IPS-18c (cell line): ENCODE results near the gene KCNG2.
A peak's percentile ranks its signal among the peaks of the same experiment; 100 is the strongest.

Source experiments
- H3K4me3 ChIP-seq: 2 replicates; pipeline ENCODE4 v1.7.0; 2013; ENCODE audit warnings: low read depth, mild to moderate bottlenecking, low read length, moderate library complexity; ENCODE audit not compliant: insufficient read depth
- H3K9me3 ChIP-seq: one replicate; pipeline ENCODE4 v1.6.1; 2013; ENCODE audit warnings: mild to moderate bottlenecking, low read length, moderate library complexity; ENCODE audit not compliant: control insufficient read depth, insufficient read depth

KCNG2 gene

DNA sequence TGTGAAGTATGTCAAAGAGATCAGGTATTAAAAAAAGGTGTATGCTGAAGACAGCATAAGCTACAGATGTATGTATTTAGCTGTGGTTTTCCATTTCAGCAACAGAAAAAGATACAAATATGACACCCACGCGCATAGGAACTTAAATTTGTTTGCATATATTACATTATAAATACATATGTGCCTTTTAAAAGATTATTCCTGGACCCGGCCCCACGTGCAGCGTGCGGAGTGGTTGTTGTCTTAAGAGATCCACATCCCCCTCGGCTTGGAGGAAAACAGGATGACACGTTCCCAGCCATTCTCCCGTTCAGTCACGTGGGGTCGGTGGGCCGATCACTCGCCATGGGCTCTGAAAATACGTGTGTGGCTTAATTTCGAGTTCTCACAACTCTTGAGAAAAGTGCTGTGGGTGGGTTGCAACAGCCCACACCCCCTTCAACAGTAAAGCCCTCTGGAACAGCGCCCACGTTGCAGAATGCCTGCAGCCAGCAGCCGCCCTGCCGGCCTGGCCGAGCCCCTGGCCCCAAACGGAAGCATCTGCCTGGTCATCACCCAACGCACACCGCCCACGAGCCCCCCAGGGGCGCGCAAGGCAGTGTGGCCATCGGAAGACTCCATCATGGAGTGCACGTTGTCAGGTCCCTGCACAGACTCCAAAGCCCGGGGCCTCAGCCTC lies 18.6 kb upstream of the KCNG2 start:
- Histone ChIP-seq H3K4me3 (no peak overlapping the region), H3K9me3 (no peaks in the 10 kb centered on the region)

DNA sequence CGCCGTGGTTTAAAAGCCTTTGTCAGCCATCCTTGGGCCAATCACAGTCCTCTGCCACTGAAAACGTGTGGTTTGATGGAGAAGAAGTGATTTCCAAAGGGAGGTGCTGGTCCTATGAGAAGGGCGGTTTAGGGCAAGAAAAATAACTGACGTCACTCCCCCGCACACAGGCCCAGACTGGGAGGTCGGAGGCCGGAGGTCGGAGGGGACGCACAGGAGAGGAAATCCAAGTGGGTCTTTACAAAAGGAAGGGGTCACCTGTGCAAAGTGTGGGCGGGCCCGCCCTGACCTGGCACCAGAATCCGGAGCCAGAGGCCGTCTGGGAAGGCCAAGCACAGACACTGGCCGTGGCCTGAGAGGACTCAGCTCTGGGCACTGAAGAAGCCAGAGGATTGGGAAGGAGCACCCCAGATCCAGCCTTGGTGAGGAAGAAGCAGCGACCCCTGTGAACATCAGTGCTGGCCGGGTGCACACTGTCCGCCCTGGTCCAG lies 18.0 kb upstream of the KCNG2 start:
- Histone ChIP-seq H3K9me3 (no peaks in the 10 kb centered on the region), H3K4me3 (no peak overlapping the region)

DNA sequence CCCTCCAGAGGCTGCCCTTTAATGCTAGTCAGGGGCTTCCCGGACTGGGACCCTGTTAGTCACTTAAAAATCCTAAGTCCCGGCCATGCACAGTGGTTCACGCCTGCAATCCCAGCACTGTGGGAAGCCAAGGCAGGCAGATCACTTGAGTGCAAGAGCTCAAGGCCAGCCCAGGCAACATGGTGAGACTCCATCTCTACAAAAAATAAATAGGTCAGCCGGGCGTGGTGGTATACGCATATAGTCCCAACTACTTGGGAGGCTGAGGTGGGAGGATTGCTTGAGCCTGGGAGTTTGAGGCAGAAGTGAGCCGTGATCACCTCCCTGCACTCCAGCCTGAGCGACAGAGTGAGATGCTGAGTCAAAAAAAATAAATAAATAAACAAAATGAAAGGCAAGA lies 17.2 kb upstream of the KCNG2 start:
- no peaks in the 10 kb centered on the region for H3K9me3 ChIP-seq
- no peak overlapping the region for H3K4me3 ChIP-seq

DNA sequence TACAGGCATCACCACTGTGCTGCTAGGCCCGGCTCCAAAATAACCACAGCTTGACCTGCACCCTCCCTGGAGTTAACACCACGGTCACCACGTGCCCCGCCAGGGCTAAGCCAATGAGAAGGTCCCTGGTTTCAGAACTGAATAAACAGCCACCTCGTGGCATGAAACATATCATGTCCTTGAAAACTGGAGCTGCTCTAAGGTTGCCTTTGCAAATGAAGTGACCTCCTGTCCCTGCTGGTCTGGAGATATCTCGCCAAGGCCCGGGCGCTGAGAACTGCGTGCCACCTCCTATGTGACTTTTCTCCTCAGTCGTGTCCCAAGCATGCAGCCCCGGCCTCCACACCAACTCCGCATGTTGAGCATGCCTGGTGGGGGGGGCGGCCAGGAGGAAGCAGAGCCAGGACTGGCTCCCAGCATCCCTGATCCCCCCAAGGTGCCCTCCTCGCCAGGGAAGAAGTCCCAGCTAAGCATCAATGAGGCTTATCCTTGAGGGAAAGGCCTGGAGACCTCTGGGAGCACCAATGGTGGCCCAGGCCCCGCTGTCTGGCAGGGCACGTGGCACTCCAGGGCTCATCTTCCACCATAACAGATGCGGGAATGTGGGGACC lies 16.3 kb upstream of the KCNG2 start:
- Histone ChIP-seq H3K4me3 (no peak overlapping the region), H3K9me3 (no peaks in the 10 kb centered on the region)

DNA sequence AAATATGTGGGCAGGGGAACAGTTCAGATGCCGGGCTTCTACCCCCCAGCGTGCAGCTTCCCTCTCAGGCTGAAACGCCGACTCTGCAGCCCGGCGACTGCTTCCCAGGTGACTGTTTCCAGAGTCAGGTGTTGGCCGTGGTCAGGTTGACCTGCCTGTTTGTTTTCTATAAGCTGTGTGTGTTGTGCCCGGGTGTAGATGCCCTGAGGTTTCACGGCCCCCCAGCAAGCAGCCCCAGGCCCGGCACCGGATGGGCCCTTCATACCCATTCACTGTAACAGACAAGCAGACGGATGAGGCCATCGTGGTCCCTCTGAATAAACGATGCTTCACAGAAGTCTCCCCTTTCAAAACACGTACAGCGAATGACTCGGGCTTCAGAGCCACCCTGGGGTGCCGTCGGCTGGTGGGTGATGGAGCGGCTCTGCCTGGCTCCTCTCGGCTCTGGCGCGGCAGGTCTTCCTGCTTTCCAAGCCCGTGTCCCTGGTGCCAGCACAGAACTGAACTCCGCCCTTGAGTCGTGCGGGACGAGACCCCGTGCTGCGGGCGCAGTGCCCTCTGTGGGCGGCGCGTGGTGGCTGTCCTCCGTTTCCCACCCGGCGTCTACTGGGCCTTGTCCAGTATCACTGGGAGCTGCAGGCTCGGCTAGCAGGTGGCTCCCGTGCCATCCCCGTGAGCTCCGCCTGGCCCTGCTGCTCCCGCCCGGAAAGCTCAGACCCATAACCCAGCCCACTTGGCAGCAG lies 15.0 kb upstream of the KCNG2 start:
- Histone ChIP-seq H3K9me3 (peaks cover 2% of the 10 kb centered on the region), H3K4me3 (no peak overlapping the region)

GRCh38 chr18:79784071-79784913 lies 13.4 kb upstream of the KCNG2 start:
- Histone ChIP-seq H3K4me3 (no peak overlapping the region), H3K9me3 (peaks cover 2% of the 10 kb centered on the region)

GRCh38 chr18:79784965-79785770 lies 12.6 kb upstream of the KCNG2 start:
- H3K4me3 ChIP-seq = no peak overlapping the region
- H3K9me3 ChIP-seq = peaks cover 2% of the 10 kb centered on the region

GRCh38 chr18:79785831-79786230 lies 11.9 kb upstream of the KCNG2 start:
- peaks cover 2% of the 10 kb centered on the region for H3K9me3 ChIP-seq
- H3K4me3 ChIP-seq = no peak overlapping the region

DNA sequence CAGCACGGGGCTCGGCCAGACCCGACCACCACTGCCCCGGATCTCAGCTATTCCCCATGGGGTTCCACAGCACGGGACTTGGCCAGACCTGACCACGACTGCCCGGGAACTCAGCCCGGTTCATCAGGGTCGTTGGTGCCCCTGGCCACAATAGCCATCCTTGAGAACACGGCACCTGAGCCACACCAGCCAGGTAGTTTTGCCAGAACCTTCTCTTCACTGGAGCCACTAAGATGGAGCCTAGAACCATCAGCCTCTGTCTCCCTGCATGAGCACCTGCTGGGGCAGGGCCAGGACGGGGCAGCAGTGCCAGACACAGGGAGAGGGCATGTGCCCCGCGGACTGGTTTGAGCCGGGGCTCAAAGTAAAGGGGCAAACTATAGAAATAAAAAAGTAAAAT lies 11.4 kb upstream of the KCNG2 start:
- peaks cover 2% of the 10 kb centered on the region for H3K9me3 ChIP-seq
- no peak overlapping the region for H3K4me3 ChIP-seq

- H3K4me3 ChIP-seq = no peak overlapping the region
- H3K9me3 ChIP-seq = peaks cover 2% of the 10 kb centered on the region
Measured at GRCh38 chr18:79786786-79787526, 10.8 kb upstream of the KCNG2 start.

DNA sequence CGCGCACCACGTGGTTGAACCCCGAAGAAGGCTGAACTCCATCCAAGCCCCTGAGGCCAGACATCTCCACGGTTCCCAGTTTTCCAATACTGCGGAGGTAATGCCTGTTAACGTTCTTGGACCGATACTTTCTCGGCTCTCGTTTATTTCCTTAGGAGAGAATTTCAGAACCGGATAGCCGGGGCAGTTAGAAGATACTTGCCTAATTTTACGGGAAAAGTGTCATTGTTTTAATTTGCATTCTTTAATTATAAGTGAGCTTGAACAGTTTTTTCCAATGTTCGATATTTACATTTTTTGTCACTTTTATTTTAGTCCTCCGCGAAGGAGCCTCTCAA lies 10.2 kb upstream of the KCNG2 start:
- peaks cover 2% of the 10 kb centered on the region for H3K9me3 ChIP-seq
- H3K4me3 ChIP-seq = peak overlapping the region; percentile 43; the same call in 1 of the 2 replicates

- Histone ChIP-seq H3K9me3 (peaks cover 2% of the 10 kb centered on the region), H3K4me3 (peak overlapping the region; percentile 43)
Measured at GRCh38 chr18:79787865-79788733, 9.6 kb upstream of the KCNG2 start.

DNA sequence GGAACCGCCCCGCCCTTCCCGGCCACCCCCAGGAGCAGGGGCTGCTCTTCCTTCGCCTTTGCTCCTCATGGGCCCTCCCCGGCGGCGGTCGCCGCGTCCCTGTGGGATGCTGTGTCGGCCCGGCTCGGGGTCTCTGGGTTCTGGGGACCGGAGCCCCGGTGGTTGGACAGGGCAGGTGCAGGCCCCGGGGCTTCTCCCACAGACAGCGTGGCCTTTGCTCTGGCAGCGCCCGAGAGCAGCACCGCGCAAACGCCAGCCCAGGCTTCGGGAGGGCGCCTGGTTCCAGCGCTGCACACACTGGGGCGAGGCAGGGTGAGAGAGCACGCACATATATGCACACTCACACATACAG lies 9.0 kb upstream of the KCNG2 start:
- peaks cover 2% of the 10 kb centered on the region for H3K9me3 ChIP-seq
- H3K4me3 ChIP-seq = peak overlapping the region; percentile 20; the same call in 1 of the 2 replicates

DNA sequence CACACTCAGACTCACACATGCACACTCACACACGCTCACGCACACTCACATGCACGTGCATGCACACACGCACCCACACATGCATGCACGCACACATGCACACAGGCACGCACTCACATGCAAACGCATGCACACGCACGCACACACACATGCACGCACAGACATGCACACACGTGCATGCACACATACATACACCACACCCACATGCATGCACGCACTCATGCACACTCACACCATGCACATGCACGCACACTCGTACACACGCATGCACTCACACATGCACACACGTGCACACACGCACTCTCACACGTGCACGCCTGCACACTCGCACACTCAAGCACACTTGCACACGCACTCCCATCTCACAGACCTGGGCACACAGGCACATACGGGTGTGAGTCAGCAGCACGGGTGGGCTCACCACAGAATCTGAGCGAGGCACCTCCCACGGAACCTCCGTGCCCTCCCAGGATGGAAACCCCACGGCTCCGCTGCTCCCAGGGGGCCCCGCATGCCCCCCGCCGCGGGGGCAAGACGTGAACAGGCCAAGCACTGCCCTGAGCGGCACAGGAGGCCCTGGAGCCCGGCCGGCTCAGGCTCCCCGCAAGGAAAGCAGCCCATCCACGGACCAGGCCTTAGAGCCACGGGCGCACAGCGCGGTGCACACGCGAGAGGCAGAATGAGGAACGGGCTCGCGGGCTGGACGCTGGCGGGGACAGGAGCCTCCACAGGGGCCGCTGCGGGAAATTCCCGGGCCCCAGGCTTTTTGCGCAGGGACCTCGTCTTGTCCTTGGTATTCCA lies 8.4 kb upstream of the KCNG2 start:
- Histone ChIP-seq H3K4me3 (peak overlapping the region; percentile 20; the same call in 1 of the 2 replicates), H3K9me3 (peaks cover 2% of the 10 kb centered on the region)
